Loucy (cell line): ENCODE data around the gene EPHA6.

ENCODE experiments used
- H2AFZ ChIP-seq: fragments of 200-600 bp; sonication (generic); 2 replicates; pipeline ENCODE4 v1.6.0; 2016; ENCODE audit warnings: antibody characterized with exemption, mild to moderate bottlenecking, low read length, moderate library complexity
- H3F3A ChIP-seq: fragments of 200-600 bp; 2 replicates; pipeline ENCODE4 v1.6.0; 2016; ENCODE audit warnings: antibody characterized with exemption, low read depth, mild to moderate bottlenecking
- H3K27me3 ChIP-seq: fragments of 200-600 bp; sonication (generic); 2 replicates; pipeline ENCODE4 v1.6.1; 2014; ENCODE audit warnings: low read length, mild to moderate bottlenecking; ENCODE audit not compliant: insufficient read depth, poor library complexity, severe bottlenecking
- H3K36me3 ChIP-seq: fragments of 200-600 bp; sonication (generic); 2 replicates; pipeline ENCODE4 v1.6.1; 2016; ENCODE audit warnings: low read length; ENCODE audit not compliant: insufficient read depth
- H3K4me1 ChIP-seq: fragments of 200-600 bp; sonication (generic); 2 replicates; pipeline ENCODE4 v1.5.1; 2014; ENCODE audit warnings: low read length, mild to moderate bottlenecking; ENCODE audit not compliant: insufficient read depth, poor library complexity, severe bottlenecking
- H3K4me2 ChIP-seq: fragments of 200-600 bp; sonication (generic); 2 replicates; pipeline ENCODE4 v1.6.0; 2014; ENCODE audit warnings: antibody characterized with exemption, low read length, low read depth, mild to moderate bottlenecking; ENCODE audit not compliant: poor library complexity, severe bottlenecking
- H3K4me3 ChIP-seq: fragments of 200-600 bp; sonication (generic); 2 replicates; pipeline ENCODE4 v1.5.1; 2014; ENCODE audit warnings: low read length, mild to moderate bottlenecking, mixed read lengths; ENCODE audit not compliant: poor library complexity, severe bottlenecking
- H3K79me2 ChIP-seq: fragments of 200-600 bp; sonication (generic); 2 replicates; pipeline ENCODE4 v1.6.1; 2014; ENCODE audit warnings: low read length; ENCODE audit not compliant: insufficient read depth
- H3K9ac ChIP-seq: fragments of 200-600 bp; sonication (generic); 2 replicates; pipeline ENCODE4 v1.6.0; 2014; ENCODE audit warnings: mild to moderate bottlenecking, low read depth, low read length, moderate library complexity; ENCODE audit not compliant: poor library complexity, severe bottlenecking
- H3K9me2 ChIP-seq: fragments of 200-600 bp; sonication (generic); replicated peaks from 2 replicates; pipeline ENCODE4 v1.6.1; 2016; ENCODE audit warnings: low read depth, low read length, mixed read lengths
- H3K9me3 ChIP-seq: fragments of 200-600 bp; sonication (generic); 2 replicates; pipeline ENCODE4 v1.6.1; 2014; ENCODE audit warnings: mild to moderate bottlenecking, antibody characterized with exemption, low read length, low read depth; ENCODE audit not compliant: insufficient read depth
- H4K20me1 ChIP-seq: fragments of 200-600 bp; sonication (generic); 2 replicates; pipeline ENCODE4 v1.6.0; 2014; ENCODE audit warnings: antibody characterized with exemption, low read length, mild to moderate bottlenecking; ENCODE audit not compliant: insufficient read depth, poor library complexity, severe bottlenecking
- CTCF ChIP-seq: fragments of 200-600 bp; sonication (generic); conservative IDR thresholded peaks from 2 replicates; pipeline ENCODE4 v1.5.1; 2014; ENCODE audit warnings: mild to moderate bottlenecking, antibody characterized with exemption, low read length
- EZH2phosphoT487 ChIP-seq: fragments of 200-600 bp; IDR thresholded peaks from 2 replicates; pipeline ENCODE4 v1.6.1; 2018; ENCODE audit warnings: antibody characterized with exemption, mild to moderate bottlenecking, moderate library complexity, borderline replicate concordance

EPHA6 gene

GRCh38 chr3:96833301-96833700 lies 18.9 kb downstream of the EPHA6 start:
- Histone ChIP-seq H3K27me3 (no peaks in the 10 kb centered on the region), H3K4me2 (no peak overlapping the region), H3K4me1 (no peaks in the 10 kb centered on the region), H3K9me3 (no peaks in the 10 kb centered on the region), H3K9me2 (no peaks in the 10 kb centered on the region), H2AFZ (no peak overlapping the region), H4K20me1 (no peaks in the 10 kb centered on the region), H3F3A (no peaks in the 10 kb centered on the region), H3K9ac (no peak overlapping the region), H3K4me3 (no peak overlapping the region), H3K79me2 (no peaks in the 10 kb centered on the region), H3K36me3 (no peaks in the 10 kb centered on the region)
- no peak for TF ChIP-seq CTCF
- TF ChIP-seq EZH2phosphoT487, result no peak

GRCh38 chr3:96836153-96836915 lies 21.9 kb downstream of the EPHA6 start:
- no peak for TF ChIP-seq CTCF
- no peak for TF ChIP-seq EZH2phosphoT487
- Histone ChIP-seq H3K36me3 (no peaks in the 10 kb centered on the region), H3K9me2 (no peaks in the 10 kb centered on the region), H3K4me2 (no peak overlapping the region), H3K4me3 (no peak overlapping the region), H4K20me1 (no peaks in the 10 kb centered on the region), H3K4me1 (no peaks in the 10 kb centered on the region), H3K9me3 (no peaks in the 10 kb centered on the region), H3K27me3 (no peaks in the 10 kb centered on the region), H3F3A (no peaks in the 10 kb centered on the region), H3K9ac (no peak overlapping the region), H2AFZ (no peak overlapping the region), H3K79me2 (no peaks in the 10 kb centered on the region)

- Histone ChIP-seq H3K79me2 (no peaks in the 10 kb centered on the region), H4K20me1 (no peaks in the 10 kb centered on the region), H3K4me1 (no peaks in the 10 kb centered on the region), H3F3A (no peaks in the 10 kb centered on the region), H3K27me3 (no peaks in the 10 kb centered on the region), H3K36me3 (no peaks in the 10 kb centered on the region), H3K9ac (no peak overlapping the region), H3K4me2 (no peak overlapping the region), H3K9me2 (no peaks in the 10 kb centered on the region), H2AFZ (no peak overlapping the region), H3K4me3 (no peak overlapping the region), H3K9me3 (no peaks in the 10 kb centered on the region)
- no peak for TF ChIP-seq CTCF
- TF ChIP-seq EZH2phosphoT487, result no peak
These were observed 29.3 kb downstream of the EPHA6 start for GRCh38 chr3:96843505-96844203.
